ENCODE measurements around the gene GLP1R. TPM values are rescaled to one million over a fixed set of nuclear protein-coding genes. Genes with fewer than 3 reads are reported as not detected.

The GLP1R gene
- polyA plus RNA-seq, 1 donor from 2014 or later = 0.06 TPM

- no peak overlapping the region for H3K9ac ChIP-seq (ENCODE audit: low read length)
- H3K27ac ChIP-seq (ENCODE audit: low read length) = no peak overlapping the region
- no peaks in the 10 kb centered on the region for H3K36me3 ChIP-seq (ENCODE audit: insufficient read depth, low read length)
- H3K27me3 ChIP-seq (ENCODE audit: insufficient read depth, low read depth, low read length) = no peaks in the 10 kb centered on the region
- no peaks in the 10 kb centered on the region for H4K20me1 ChIP-seq (ENCODE audit: insufficient read depth)
- H3K4me3 ChIP-seq (ENCODE audit: low read length) = no peak overlapping the region
- no peaks in the 10 kb centered on the region for H3K9me2 ChIP-seq (ENCODE audit: insufficient read depth, low read length)
- H2AFZ ChIP-seq (ENCODE audit: low read depth, low read length) = no peak overlapping the region
- H3F3A ChIP-seq (ENCODE audit: insufficient read depth, low read length, poor library complexity, severe bottlenecking) = no peaks in the 10 kb centered on the region
- TF ChIP-seq POLR2AphosphoS5 (IDR thresholded peaks at IDR 0.05) (no peak), MXI1 (conservative IDR thresholded peaks at IDR 0.05; ENCODE audit: poor library complexity, severe bottlenecking) (no peak), REST (IDR thresholded peaks at IDR 0.05; ENCODE audit: borderline replicate concordance) (no peak), EZH2 (IDR thresholded peaks at IDR 0.05; ENCODE audit: borderline replicate concordance, insufficient read depth, low read length, poor library complexity, severe bottlenecking) (no peak), EP300 (conservative IDR thresholded peaks at IDR 0.05; ENCODE audit: poor library complexity, severe bottlenecking) (no peak), SMC3 (conservative IDR thresholded peaks at IDR 0.05; ENCODE audit: poor library complexity) (no peak), TAF1 (IDR thresholded peaks at IDR 0.05; ENCODE audit: low read depth) (no peak), RAD21 (conservative IDR thresholded peaks at IDR 0.05) (no peak)
- TF ChIP-seq, protein P1, sequence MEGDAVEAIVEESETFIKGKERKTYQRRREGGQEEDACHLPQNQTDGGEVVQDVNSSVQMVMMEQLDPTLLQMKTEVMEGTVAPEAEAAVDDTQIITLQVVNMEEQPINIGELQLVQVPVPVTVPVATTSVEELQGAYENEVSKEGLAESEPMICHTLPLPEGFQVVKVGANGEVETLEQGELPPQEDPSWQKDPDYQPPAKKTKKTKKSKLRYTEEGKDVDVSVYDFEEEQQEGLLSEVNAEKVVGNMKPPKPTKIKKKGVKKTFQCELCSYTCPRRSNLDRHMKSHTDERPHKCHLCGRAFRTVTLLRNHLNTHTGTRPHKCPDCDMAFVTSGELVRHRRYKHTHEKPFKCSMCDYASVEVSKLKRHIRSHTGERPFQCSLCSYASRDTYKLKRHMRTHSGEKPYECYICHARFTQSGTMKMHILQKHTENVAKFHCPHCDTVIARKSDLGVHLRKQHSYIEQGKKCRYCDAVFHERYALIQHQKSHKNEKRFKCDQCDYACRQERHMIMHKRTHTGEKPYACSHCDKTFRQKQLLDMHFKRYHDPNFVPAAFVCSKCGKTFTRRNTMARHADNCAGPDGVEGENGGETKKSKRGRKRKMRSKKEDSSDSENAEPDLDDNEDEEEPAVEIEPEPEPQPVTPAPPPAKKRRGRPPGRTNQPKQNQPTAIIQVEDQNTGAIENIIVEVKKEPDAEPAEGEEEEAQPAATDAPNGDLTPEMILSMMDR (IDR thresholded peaks at IDR 0.05; ENCODE audit: poor library complexity, severe bottlenecking) = no peak
- H3K4me2 ChIP-seq (ENCODE audit: low read length) = no peak overlapping the region
- H3K79me2 ChIP-seq (replicated peaks; ENCODE audit: insufficient read depth, low read length) = no peaks in the 10 kb centered on the region
- no peaks in the 10 kb centered on the region for H3K9me3 ChIP-seq (ENCODE audit: low read length)
These were observed 42.8 kb upstream of the GLP1R start for GRCh38 chr6:39005774-39006173.

GRCh38 chr6:39007575-39007974 lies 41.0 kb upstream of the GLP1R start:
- TF ChIP-seq, protein P1 (IDR thresholded peaks at IDR 0.05; ENCODE audit: poor library complexity, severe bottlenecking) = no peak
- TF ChIP-seq TAF1 (IDR thresholded peaks at IDR 0.05; ENCODE audit: low read depth) (no peak), MXI1 (conservative IDR thresholded peaks at IDR 0.05; ENCODE audit: poor library complexity, severe bottlenecking) (no peak), SMC3 (conservative IDR thresholded peaks at IDR 0.05; ENCODE audit: poor library complexity) (no peak), EP300 (conservative IDR thresholded peaks at IDR 0.05; ENCODE audit: poor library complexity, severe bottlenecking) (no peak), RAD21 (conservative IDR thresholded peaks at IDR 0.05) (no peak), POLR2AphosphoS5 (IDR thresholded peaks at IDR 0.05) (no peak), REST (IDR thresholded peaks at IDR 0.05; ENCODE audit: borderline replicate concordance) (no peak), EZH2 (IDR thresholded peaks at IDR 0.05; ENCODE audit: borderline replicate concordance, insufficient read depth, low read length, poor library complexity, severe bottlenecking) (no peak)
- Histone ChIP-seq H3K4me2 (ENCODE audit: low read length) (no peak overlapping the region), H3K9ac (ENCODE audit: low read length) (no peak overlapping the region), H3F3A (ENCODE audit: insufficient read depth, low read length, poor library complexity, severe bottlenecking) (no peaks in the 10 kb centered on the region), H3K27ac (ENCODE audit: low read length) (no peak overlapping the region), H3K36me3 (ENCODE audit: insufficient read depth, low read length) (no peaks in the 10 kb centered on the region), H3K27me3 (ENCODE audit: insufficient read depth, low read depth, low read length) (no peaks in the 10 kb centered on the region), H3K79me2 (replicated peaks; ENCODE audit: insufficient read depth, low read length) (no peaks in the 10 kb centered on the region), H2AFZ (ENCODE audit: low read depth, low read length) (no peak overlapping the region), H4K20me1 (ENCODE audit: insufficient read depth) (no peaks in the 10 kb centered on the region), H3K4me3 (ENCODE audit: low read length) (no peak overlapping the region), H3K9me3 (ENCODE audit: low read length) (no peaks in the 10 kb centered on the region), H3K9me2 (ENCODE audit: insufficient read depth, low read length) (no peaks in the 10 kb centered on the region)

All from neural cell (in vitro differentiated cells).